ENCODE data around the gene PDZD2.

Gene PDZD2

GRCh38 chr5:31909073-31909472 lies 270.1 kb downstream of the PDZD2 start:
- Histone ChIP-seq H3K79me2 (no peaks in the 10 kb centered on the region), H3K9ac (no peak overlapping the region), H3K27ac (no peak overlapping the region), H3K27me3 (ENCODE audit: control insufficient read depth, insufficient read depth, low read length) (no peaks in the 10 kb centered on the region), H3K4me1 (no peaks in the 10 kb centered on the region), H3K9me3 (ENCODE audit: control insufficient read depth, low read length) (no peaks in the 10 kb centered on the region), H3K4me3 (ENCODE audit: low read depth, low read length) (no peak overlapping the region), H3K4me2 (ENCODE audit: low read length) (no peak overlapping the region), H2AFZ (no peak overlapping the region), H3K36me3 (ENCODE audit: control insufficient read depth, insufficient read depth, low read length) (no peaks in the 10 kb centered on the region)
- no peak for TF ChIP-seq CTCF (IDR thresholded peaks at IDR 0.05)

GRCh38 chr5:31911291-31912265 lies 272.6 kb downstream of the PDZD2 start:
- no peaks in the 10 kb centered on the region for H3K27me3 ChIP-seq (ENCODE audit: control insufficient read depth, insufficient read depth, low read length)
- H3K27ac ChIP-seq = no peak overlapping the region
- TF ChIP-seq CTCF (IDR thresholded peaks at IDR 0.05) = no peak
- no peak overlapping the region for H3K9ac ChIP-seq
- no peaks in the 10 kb centered on the region for H3K4me1 ChIP-seq
- no peaks in the 10 kb centered on the region for H3K36me3 ChIP-seq (ENCODE audit: control insufficient read depth, insufficient read depth, low read length)
- no peak overlapping the region for H3K4me2 ChIP-seq (ENCODE audit: low read length)
- H3K4me3 ChIP-seq (ENCODE audit: low read depth, low read length) = no peak overlapping the region
- no peaks in the 10 kb centered on the region for H3K79me2 ChIP-seq
- no peaks in the 10 kb centered on the region for H3K9me3 ChIP-seq (ENCODE audit: control insufficient read depth, low read length)
- H2AFZ ChIP-seq = no peak overlapping the region

- Histone ChIP-seq H3K4me2 (ENCODE audit: low read length) (no peak overlapping the region), H3K36me3 (ENCODE audit: control insufficient read depth, insufficient read depth, low read length) (no peaks in the 10 kb centered on the region), H2AFZ (no peak overlapping the region), H3K4me3 (ENCODE audit: low read depth, low read length) (no peak overlapping the region), H3K27ac (no peak overlapping the region), H3K4me1 (no peaks in the 10 kb centered on the region), H3K9me3 (ENCODE audit: control insufficient read depth, low read length) (no peaks in the 10 kb centered on the region), H3K79me2 (no peaks in the 10 kb centered on the region), H3K27me3 (ENCODE audit: control insufficient read depth, insufficient read depth, low read length) (no peaks in the 10 kb centered on the region), H3K9ac (no peak overlapping the region)
- no peak for TF ChIP-seq CTCF (IDR thresholded peaks at IDR 0.05)
Measured at GRCh38 chr5:31913808-31914207, 274.9 kb downstream of the PDZD2 start.

- Histone ChIP-seq H3K9me3 (ENCODE audit: control insufficient read depth, low read length) (no peaks in the 10 kb centered on the region), H3K27me3 (ENCODE audit: control insufficient read depth, insufficient read depth, low read length) (no peaks in the 10 kb centered on the region), H3K4me1 (no peaks in the 10 kb centered on the region), H3K4me2 (ENCODE audit: low read length) (no peak overlapping the region), H3K9ac (no peak overlapping the region), H3K36me3 (ENCODE audit: control insufficient read depth, insufficient read depth, low read length) (no peaks in the 10 kb centered on the region), H3K27ac (no peak overlapping the region), H2AFZ (no peak overlapping the region), H3K79me2 (no peaks in the 10 kb centered on the region), H3K4me3 (ENCODE audit: low read depth, low read length) (no peak overlapping the region)
- no peak for TF ChIP-seq CTCF (IDR thresholded peaks at IDR 0.05)
Measured at GRCh38 chr5:31916327-31916726, 277.4 kb downstream of the PDZD2 start.

- H2AFZ ChIP-seq = no peak overlapping the region
- no peaks in the 10 kb centered on the region for H3K79me2 ChIP-seq
- no peak for TF ChIP-seq CTCF (IDR thresholded peaks at IDR 0.05)
- H3K27me3 ChIP-seq (ENCODE audit: control insufficient read depth, insufficient read depth, low read length) = no peaks in the 10 kb centered on the region
- no peak overlapping the region for H3K27ac ChIP-seq
- H3K4me2 ChIP-seq (ENCODE audit: low read length) = no peak overlapping the region
- no peaks in the 10 kb centered on the region for H3K36me3 ChIP-seq (ENCODE audit: control insufficient read depth, insufficient read depth, low read length)
- no peak overlapping the region for H3K9ac ChIP-seq
- H3K9me3 ChIP-seq (ENCODE audit: control insufficient read depth, low read length) = no peaks in the 10 kb centered on the region
- no peak overlapping the region for H3K4me3 ChIP-seq (ENCODE audit: low read depth, low read length)
- H3K4me1 ChIP-seq = no peaks in the 10 kb centered on the region
Measured at GRCh38 chr5:31918739-31919138, 279.8 kb downstream of the PDZD2 start.
